HG03064 (cell line): Measurements from ENCODE around the gene IMPG2.

Experiments
- ATAC-seq: cut with Tn5 transposase; IDR thresholded peaks from one replicate; pipeline ENCODE4 v1.9.1; 2021; ENCODE audit warnings: low read depth; ENCODE audit not compliant: unreplicated experiment

IMPG2 gene

DNA sequence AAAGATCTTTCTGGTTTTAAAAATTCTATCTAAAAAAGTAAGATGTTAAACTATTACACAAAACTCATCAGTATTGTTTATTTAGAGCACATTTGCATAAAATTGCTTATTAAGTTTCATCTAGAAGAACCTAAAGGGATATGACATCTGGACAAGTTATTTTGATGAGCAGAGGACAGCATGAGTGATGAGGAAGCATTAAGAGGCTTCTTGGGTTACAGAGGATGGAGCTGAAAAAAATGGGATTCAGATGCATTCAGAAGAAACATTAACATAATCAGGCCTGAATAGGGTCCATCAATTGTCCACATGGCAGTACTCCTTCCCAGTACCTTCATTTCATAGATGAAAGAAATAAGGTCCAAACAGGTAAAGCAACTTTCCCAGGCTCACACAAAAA, 41.6 kb downstream of the IMPG2 start:
- no peak for ATAC-seq

- no peak for ATAC-seq
Measured at GRCh38 chr3:101273608-101274007, 46.8 kb downstream of the IMPG2 start.

GRCh38 chr3:101273156-101273555, 47.2 kb downstream of the IMPG2 start:
- no peak for ATAC-seq

DNA sequence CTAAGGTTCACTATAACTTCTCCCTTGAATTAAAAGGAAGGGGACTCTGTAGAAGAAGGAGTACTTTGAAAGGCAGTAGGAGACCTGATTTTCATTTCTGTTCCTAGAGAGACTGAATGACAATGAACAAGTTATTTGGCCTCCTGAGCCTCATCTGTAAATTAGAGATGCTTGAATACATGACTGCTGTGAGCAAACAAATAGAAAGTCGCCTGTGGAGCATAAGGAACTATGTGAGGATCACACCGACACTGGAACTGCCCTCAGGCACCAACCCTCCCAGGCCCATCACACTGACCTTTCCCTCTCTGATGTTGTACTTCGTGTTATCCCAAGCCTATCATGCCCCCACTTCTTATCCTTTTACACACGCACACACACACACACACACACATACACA, 48.6 kb downstream of the IMPG2 start:
- no peak for ATAC-seq

DNA sequence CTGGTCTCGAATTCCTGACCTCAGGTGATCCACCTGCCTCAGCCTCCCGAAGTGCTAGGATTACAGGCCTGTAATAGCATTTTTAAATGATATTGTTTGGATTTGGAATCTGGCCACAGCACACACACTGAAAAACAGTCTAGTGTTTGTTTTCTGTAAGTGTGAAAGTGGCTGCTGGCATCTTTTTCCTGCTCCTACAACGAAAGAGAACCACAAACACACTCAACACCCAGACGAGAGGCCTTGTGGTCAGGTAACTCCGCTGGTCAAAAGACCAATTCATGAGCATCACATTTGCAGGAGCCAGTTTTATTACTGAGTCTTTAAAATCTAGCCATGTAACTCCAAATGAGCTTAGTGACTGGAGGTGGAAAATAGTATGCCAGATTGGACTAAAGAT, 50.2 kb downstream of the IMPG2 start:
- no peak for ATAC-seq

- ATAC-seq: no peak
Measured at GRCh38 chr3:101268971-101269671, 51.3 kb downstream of the IMPG2 start.

DNA sequence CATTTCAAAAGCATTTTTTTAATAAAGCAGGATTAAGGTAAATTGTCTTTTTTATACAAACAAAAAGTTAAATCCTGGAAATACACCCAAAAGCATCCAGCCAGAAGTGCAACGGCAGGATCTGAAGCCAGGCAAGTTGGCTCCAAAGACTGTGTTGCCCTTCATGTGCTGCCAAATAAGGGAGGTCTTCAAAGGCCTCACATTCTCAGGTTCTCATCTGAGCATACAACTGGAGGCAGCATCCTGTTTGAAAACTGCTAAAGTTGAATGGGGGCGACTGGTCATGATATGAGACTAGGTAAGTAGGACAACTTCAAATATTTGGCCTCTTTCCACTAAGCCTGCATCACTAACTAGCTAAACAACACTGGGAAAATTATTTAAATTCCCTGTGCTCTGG, 52.2 kb downstream of the IMPG2 start:
- ATAC-seq: no peak

DNA sequence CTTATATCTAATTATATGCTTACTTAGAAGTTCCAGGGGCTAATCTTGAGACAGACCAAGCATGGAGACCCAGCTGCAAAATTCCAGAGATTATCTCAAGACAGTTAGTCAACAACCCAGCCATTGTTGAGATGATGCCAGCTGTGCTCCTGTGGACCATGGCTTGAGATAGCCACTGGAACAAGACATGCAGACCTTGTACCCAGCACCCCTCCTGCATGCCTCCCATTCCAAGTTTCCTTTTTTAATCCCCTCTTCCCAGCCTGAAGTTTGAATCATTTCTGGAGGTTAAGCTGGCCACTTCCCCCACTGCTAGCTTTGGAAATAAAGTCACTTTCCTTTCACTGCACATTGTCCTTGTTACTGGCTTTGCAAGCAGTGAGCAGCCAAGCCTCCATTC, 53.8 kb downstream of the IMPG2 start:
- ATAC-seq: no peak

- no peak for ATAC-seq
Measured at GRCh38 chr3:101266071-101266470, 54.3 kb downstream of the IMPG2 start.

- ATAC-seq: no peak
Measured at GRCh38 chr3:101262393-101263240, 57.8 kb downstream of the IMPG2 start.

- ATAC-seq: no peak
Measured at GRCh38 chr3:101261506-101261905, 58.9 kb downstream of the IMPG2 start.

DNA sequence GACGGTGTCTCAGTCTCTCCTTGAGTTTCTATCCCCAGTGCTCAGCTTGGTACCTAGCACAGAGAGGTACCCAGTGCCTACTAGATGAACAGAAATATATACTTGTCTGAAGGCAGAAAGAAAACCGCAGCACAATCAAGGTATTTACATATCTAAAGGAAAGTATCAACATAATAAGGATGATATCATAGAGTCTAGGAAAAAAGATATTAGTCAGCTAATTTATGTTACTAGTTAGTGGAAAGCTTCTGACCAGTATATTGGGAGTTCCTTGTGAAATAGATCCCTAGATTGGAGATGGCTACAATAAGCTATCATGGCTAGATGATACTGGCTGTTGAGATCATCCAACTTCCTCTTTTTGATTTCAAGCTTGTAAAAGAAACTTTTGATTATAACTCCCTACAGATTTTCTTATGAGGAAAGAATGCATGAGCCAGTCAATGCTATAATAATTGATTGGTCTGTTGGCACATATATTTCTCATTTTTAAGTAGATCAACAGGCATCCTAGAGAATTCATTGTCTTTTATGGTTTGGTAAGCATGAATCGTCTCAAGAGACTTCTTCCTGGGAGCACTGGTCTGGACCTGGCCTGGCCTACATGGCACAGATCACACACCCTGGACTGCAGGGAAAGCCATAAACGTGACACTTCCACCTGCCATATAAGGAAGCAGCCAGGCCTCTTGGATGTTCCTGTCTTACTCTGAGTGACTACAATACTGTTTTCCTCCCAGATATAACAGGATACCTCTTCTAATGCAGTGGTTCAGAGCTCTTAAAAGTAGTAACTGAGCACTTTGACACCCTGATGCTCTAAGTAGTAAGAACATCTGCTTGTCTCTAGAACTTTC, 60.7 kb downstream of the IMPG2 start:
- ATAC-seq: no peak

DNA sequence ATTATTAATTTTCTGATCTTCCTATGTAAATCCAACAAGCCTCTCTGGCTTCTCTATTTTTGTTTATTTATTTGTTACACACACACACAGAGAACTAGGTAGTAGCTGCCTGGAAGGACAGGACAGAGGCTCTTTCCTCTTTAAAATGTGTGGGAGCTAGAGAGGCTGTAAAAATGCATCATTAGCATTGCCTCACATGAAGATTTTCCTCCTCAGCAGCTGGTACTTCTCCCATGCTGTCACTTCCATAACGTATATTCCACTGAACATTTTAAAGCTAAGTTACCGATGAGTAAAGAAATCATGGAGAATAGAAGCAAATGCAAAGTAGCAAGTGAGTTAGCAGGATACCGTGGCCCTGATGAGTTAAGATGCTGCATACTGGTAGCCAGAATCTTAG, 63.9 kb downstream of the IMPG2 start:
- no peak for ATAC-seq

GRCh38 chr3:101255441-101255840, 64.9 kb downstream of the IMPG2 start:
- no peak for ATAC-seq

- no peak for ATAC-seq
Measured at GRCh38 chr3:101253396-101253795, 67.0 kb downstream of the IMPG2 start.

DNA sequence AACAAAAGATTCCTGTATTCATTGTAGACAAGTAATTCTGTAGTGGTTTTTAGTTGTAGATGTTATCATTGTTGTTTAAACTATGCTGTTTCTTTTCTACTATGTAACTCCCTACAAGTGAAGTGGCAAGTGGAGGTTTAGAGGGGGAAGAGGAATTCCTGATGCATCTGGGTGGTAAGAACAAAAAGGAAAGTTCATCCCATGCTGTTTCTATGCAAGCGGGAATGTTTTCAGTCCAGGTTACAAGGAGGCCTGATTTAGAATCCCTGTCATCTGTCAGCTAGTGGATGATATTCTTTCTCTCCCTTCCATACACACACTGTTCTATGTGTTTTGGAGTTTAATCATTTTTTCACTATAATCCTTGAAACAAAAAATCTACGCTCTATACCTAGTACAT, 67.4 kb downstream of the IMPG2 start:
- ATAC-seq: no peak

- ATAC-seq: no peak
Measured at GRCh38 chr3:101252307-101252706, 68.1 kb downstream of the IMPG2 start.

DNA sequence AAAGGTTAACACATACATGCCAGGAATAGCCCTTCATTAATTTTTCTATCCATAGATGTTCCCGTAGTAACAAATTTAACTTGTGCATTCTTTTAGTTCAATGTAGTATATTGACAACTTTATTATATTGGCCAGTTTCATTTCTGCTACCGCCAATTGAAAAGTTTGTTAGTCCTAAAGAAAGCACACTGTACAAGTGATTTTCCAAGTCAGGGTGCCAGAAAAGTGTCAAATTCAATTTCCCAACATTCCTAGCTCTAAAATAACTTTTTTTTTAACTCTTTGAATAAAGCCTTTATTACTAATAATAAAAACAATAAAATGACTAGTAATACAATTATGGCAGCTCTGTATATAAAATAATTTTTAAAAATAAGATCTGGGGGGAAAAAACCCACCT, 68.9 kb downstream of the IMPG2 start:
- ATAC-seq: no peak

DNA sequence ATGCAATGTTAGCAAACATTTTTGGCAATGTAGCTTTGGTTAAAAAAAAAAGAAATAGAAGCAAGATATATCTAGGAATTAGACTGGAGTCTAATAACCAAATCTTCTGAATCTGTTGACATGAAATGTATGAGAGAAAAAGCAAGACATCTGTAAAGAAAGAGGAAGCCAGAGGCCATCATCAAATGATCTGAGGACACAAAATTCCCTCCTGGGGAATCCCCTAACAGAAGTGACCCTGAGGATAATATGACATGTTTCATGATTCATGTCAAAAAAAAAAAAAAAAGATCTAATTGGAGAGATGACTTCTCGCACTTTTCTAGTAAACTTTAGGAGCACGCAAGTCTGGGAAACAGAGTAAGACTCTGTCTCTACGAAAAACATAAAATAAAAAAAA, 70.9 kb downstream of the IMPG2 start:
- no peak for ATAC-seq

GRCh38 chr3:101248736-101249135, 71.6 kb downstream of the IMPG2 start:
- ATAC-seq: no peak

- no peak for ATAC-seq
Measured at GRCh38 chr3:101244212-101244575, 76.2 kb downstream of the IMPG2 start.
